Common myeloid progenitor, CD34-positive (primary cell): ENCODE results near the gene SRSF1.
A peak's percentile ranks its signal among the peaks of the same experiment; 100 is the strongest.

ENCODE experiments used
- CTCF ChIA-PET: fragments of 350-600 bp; sonication (Branson Sonifier 250); formaldehyde crosslinking; loops from one replicate; lab custom pipeline; 2021; ENCODE audit warnings: antibody characterized with exemption; lab: Charles Lee
- POLR2A ChIA-PET: fragments of 350-600 bp; sonication (Branson Sonifier 250); formaldehyde crosslinking; loops from one replicate; lab custom pipeline; 2021; ENCODE audit warnings: antibody characterized with exemption; lab: Charles Lee
- DNase-seq, 3 donors: peaks; one replicate each; pipeline versions ENCODE4 v3.0.0 to v3.0.0-alpha.2; 2013
- H3K27ac ChIP-seq, 2 experiments: 1 replicate in 1 of 2; 2 replicates in 1 of 2; pipeline ENCODE4 v1.7.0; 2013; ENCODE audit warnings: inconsistent platforms in 2 of 2, low read length in 2 of 2, mild to moderate bottlenecking in 2 of 2, low read depth in 1 of 2, moderate library complexity in 1 of 2; ENCODE audit not compliant: severe bottlenecking in 2 of 2, insufficient read depth in 1 of 2, poor library complexity in 1 of 2
- H3K27me3 ChIP-seq, 5 experiments: replicated peaks in 2 of 5; 1 replicate in 3 of 5; 2 replicates in 2 of 5; pipeline versions ENCODE4 v1.6.1 to v1.7.0; 2013; ENCODE audit warnings: low read length in 4 of 5, mild to moderate bottlenecking in 2 of 5, moderate library complexity in 2 of 5, inconsistent platforms in 1 of 5; ENCODE audit not compliant: insufficient read depth in 5 of 5, control insufficient read depth in 4 of 5
- H3K36me3 ChIP-seq, 4 experiments: 1 replicate in 2 of 4; 2 replicates in 2 of 4; pipeline versions ENCODE4 v1.6.1 to v1.7.0; 2013; ENCODE audit warnings: low read length in 3 of 4, control low read depth in 1 of 4, mild to moderate bottlenecking in 1 of 4; ENCODE audit not compliant: control insufficient read depth in 4 of 4, insufficient read depth in 4 of 4
- H3K4me1 ChIP-seq, 4 experiments: 1 replicate in 3 of 4; 2 replicates in 1 of 4; pipeline versions ENCODE4 v1.6.1 to v1.7.1; 2013; ENCODE audit warnings: low read length in 3 of 4, mild to moderate bottlenecking in 3 of 4, control low read depth in 1 of 4, inconsistent platforms in 1 of 4, moderate library complexity in 1 of 4; ENCODE audit not compliant: control insufficient read depth in 4 of 4, insufficient read depth in 4 of 4; ENCODE audit errors: control extremely low read depth in 1 of 4
- H3K4me3 ChIP-seq, 7 experiments: 1 replicate in 4 of 7; 2 replicates in 3 of 7; pipeline versions ENCODE4 v1.5.1 to v1.7.0; 2013; ENCODE audit warnings: mild to moderate bottlenecking in 7 of 7, low read length in 6 of 7, moderate library complexity in 6 of 7, inconsistent platforms in 2 of 7, low read depth in 2 of 7, control low read depth in 1 of 7; ENCODE audit not compliant: insufficient read depth in 4 of 7, control insufficient read depth in 1 of 7; ENCODE audit errors: extremely low read depth in 1 of 7
- H3K9me3 ChIP-seq, 5 experiments: 1 replicate in 4 of 5; 2 replicates in 1 of 5; pipeline versions ENCODE4 v1.6.1 to v1.7.1; 2013; ENCODE audit warnings: low read length in 4 of 5, mild to moderate bottlenecking in 2 of 5, inconsistent platforms in 1 of 5, low read depth in 1 of 5, moderate library complexity in 1 of 5; ENCODE audit not compliant: control insufficient read depth in 4 of 5, insufficient read depth in 2 of 5; ENCODE audit errors: control extremely low read depth in 1 of 5
- WGBS: methylation state at CpG from one replicate; pipeline ENCODE4 v1.1.5; 2013; ENCODE audit not compliant: insufficient coverage; 5-methylcytosine and 5-hydroxymethylcytosine counted together

SRSF1 gene

DNA sequence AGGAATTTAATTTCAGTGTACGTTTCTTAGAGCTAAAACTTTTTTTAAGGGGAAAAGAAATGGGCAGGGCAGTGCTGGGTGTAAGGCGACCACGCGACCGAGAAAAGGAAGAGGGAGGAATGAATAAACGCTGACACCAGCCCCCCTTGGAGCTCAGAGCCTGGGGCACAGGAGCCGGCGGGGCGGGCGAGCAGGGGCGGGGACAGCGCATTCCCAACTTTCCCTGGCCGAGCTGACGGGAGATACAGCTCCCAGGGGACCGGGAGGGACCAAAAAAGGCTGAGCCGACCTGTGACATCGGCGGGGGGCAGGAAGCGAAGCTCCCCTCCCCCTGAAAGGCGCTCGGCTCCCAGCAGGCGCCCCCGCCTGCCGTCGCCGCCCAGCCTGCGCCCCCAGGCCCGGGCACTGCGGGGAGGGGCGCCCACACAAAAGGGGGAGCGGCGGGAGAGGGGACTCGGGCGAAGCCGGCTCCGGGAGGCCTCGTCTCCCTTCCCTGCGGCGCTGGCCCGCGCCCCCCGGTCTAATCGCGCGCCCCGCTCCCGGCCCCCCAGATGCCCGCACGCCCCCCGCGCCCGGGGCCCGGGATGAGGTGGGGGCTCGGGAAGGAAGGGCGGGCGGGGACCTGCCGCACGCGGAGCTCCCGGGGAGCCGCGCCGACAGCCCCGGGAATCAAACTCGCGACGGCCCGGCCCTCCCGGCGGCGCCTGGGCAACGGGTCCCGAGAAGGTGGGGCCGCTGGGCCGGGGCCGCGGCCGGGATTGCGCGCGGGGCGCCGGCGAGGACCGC lies 52.5 kb downstream of the SRSF1 start:
- ChIA-PET POLR2A (interaction anchor here (1.2 to 1.6 kb wide), 3 partner anchors 15 to 32 kb away, joined by 3 to 5 read pairs (median 5); no protein-coding TSS in a partner anchor), CTCF (interaction anchor here (0.9 to 1.8 kb wide), 13 partner anchors 11 to 99 kb away, joined by 3 to 8 read pairs (median 5); no protein-coding TSS in a partner anchor)
- Histone ChIP-seq H3K27me3 (peaks cover 0 to 35% (median 10%) of the 10 kb centered on the region in 5 experiments), H3K4me1 (peaks cover 10 to 45% (median 37%) of the 10 kb centered on the region in 4 experiments), H3K4me3 (peak overlapping the region in 6 of 7 experiments; percentile 23 to 68 (median 55)), H3K36me3 (no peaks in the 10 kb centered on the region), H3K9me3 (no peaks in the 10 kb centered on the region), H3K27ac (no peak overlapping the region)
- DNase-seq = no peak
- WGBS = under 1% methylated on average over 49 of the region's 85 CpGs

DNA sequence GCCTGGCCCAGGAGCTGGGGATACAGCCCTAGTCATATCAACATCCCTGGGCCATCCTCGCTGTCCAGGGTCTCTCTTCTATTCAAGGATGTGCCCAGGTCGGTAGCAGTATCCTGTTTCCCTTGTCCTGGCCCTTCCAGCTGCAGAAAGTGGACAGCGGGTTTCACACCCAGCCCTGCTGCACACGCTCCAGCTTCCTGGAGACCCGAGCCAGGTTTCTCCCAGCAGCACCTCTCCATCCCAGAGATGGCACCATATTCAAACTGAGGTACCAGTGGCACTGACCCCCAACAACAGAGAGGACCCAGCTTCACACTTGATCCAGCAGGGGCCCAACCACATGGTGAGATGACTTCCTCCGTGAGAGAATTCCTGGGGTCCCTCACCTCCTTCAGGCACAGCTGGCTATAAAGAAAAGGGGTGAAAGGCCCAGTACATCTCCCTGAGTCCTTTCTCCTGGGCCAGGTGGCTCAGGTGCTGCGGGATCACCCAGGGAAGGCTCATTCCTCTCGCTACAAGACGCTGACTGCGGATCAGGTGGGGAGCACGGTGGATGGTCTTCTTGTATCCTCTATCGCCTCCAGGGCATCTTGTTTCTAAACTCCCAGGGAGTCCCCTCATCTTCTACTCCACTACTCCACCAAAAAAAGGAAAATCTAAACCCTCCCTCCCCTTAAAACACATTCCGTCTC lies 53.2 kb downstream of the SRSF1 start:
- H3K4me3 ChIP-seq = peak overlapping the region in 3 of 7 experiments; percentile 53 to 68 (median 57)
- no peak for DNase-seq
- WGBS = 98% methylated on average over 10 of the region's 13 CpGs
- no peak overlapping the region for H3K27ac ChIP-seq
- CTCF ChIA-PET = interaction anchor here (0.7 to 2.0 kb wide), 16 partner anchors 11 to 98 kb away, joined by 3 to 9 read pairs (median 4); no protein-coding TSS in a partner anchor
- peaks cover 0 to 35% (median 10%) of the 10 kb centered on the region in 5 experiments for H3K27me3 ChIP-seq
- POLR2A ChIA-PET = interaction anchor here (1.4 kb wide), 1 partner anchor 20 kb away, joined by 3 read pairs; no protein-coding TSS in a partner anchor
- H3K9me3 ChIP-seq = no peaks in the 10 kb centered on the region
- H3K4me1 ChIP-seq = peaks cover 10 to 51% (median 43%) of the 10 kb centered on the region in 4 experiments
- no peaks in the 10 kb centered on the region for H3K36me3 ChIP-seq
